Measurements from ENCODE around the gene PLCB1.

DNA sequence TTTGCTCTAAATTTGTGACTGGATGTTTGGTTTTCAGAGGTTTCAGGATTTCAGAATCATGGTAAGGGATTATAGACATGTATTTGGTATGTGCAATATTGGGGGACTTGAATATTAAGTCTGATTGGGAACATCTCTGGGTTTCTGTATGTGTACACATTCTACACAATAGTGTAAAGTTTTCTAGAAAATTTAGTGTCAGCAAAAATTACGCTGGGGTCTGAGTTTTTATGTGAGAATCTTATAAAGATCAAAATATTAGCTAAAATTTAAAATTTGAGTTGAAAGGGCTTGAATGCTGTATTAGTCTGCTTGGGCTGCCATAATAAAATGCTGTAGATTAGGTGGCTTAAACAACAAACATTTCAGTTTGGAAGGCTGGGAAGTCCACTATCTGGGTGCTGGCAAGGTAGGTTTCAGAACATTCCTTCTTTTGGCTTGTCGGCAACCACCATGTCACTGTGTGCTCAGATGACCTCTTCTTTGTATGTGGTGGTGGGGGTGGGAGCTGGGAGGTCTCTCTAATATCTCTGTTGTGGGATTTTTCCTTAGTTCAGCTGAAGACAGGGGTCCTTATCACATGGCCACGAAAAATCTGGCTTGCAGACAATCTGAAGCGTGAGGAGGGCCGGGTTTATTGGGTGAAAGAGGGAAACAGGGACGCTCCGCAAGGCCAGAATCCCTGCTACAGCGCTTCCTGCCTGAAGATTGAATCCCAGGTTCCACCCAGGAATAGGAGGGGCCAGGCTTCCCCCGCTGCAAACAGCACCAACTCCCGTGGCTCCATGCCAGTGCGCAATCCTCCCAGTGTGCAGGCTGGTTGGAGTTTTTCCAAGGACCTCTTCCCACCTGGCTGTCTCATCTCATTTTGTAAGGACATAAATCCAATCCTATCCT, 299.7 kb downstream of the PLCB1 start:
- TF ChIP-seq, protein P1, sequence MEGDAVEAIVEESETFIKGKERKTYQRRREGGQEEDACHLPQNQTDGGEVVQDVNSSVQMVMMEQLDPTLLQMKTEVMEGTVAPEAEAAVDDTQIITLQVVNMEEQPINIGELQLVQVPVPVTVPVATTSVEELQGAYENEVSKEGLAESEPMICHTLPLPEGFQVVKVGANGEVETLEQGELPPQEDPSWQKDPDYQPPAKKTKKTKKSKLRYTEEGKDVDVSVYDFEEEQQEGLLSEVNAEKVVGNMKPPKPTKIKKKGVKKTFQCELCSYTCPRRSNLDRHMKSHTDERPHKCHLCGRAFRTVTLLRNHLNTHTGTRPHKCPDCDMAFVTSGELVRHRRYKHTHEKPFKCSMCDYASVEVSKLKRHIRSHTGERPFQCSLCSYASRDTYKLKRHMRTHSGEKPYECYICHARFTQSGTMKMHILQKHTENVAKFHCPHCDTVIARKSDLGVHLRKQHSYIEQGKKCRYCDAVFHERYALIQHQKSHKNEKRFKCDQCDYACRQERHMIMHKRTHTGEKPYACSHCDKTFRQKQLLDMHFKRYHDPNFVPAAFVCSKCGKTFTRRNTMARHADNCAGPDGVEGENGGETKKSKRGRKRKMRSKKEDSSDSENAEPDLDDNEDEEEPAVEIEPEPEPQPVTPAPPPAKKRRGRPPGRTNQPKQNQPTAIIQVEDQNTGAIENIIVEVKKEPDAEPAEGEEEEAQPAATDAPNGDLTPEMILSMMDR (IDR thresholded peaks at IDR 0.05) = no peak
- no peak for TF ChIP-seq POLR2A (IDR thresholded peaks at IDR 0.05; ENCODE audit: low read depth)

Data from esophagus muscularis mucosa (tissue), 3 donors.